Ovary (tissue), 9 donors: ENCODE measurements around the gene ANKRD22. TPM values are rescaled to one million over a fixed set of nuclear protein-coding genes. Genes with fewer than 3 reads are reported as not detected.

Source experiments
- DNase-seq, 5 donors: peaks; one replicate each; pipeline ENCODE4 v3.0.0-alpha.2; 2019 to 2020
- H3K27ac ChIP-seq, 2 donors: fragments of 200-600 bp; one replicate each; pipeline versions ENCODE4 v1.5.1 to v1.8.0; 2019 to 2022
- H3K27me3 ChIP-seq: fragments of 200-600 bp; one replicate; pipeline ENCODE4 v1.8.0; 2022
- H3K36me3 ChIP-seq: fragments of 200-600 bp; sonication (generic); one replicate; pipeline ENCODE4 v1.5.1; 2019
- H3K4me1 ChIP-seq: one replicate; pipeline ENCODE4 v1.8.1; 2013; ENCODE audit warnings: mild to moderate bottlenecking, moderate library complexity; ENCODE audit not compliant: insufficient read depth
- H3K4me3 ChIP-seq: fragments of 200-600 bp; sonication (generic); one replicate; pipeline ENCODE4 v1.5.1; 2017
- H3K9me3 ChIP-seq, 2 donors: fragments of 200-600 bp in 1 of 2; sonication (generic) in 1 of 2; one replicate each; pipeline versions ENCODE4 v1.5.1 to v1.8.1; 2013 to 2019; ENCODE audit warnings: mild to moderate bottlenecking in 1 of 2, moderate library complexity in 1 of 2
- CTCF ChIP-seq, 3 donors: fragments of 450-650 bp in 2 of 3; fragments of 200-600 bp in 1 of 3; IDR thresholded peaks; one replicate each; pipeline versions ENCODE4 v1.5.1 to v1.8.0; 2016 to 2022; ENCODE audit warnings: antibody characterized with exemption in 3 of 3, mild to moderate bottlenecking in 1 of 3
- EP300 ChIP-seq: sonication (generic); formaldehyde crosslinking; IDR thresholded peaks from one replicate; pipeline ENCODE4 v1.6.1; 2017; ENCODE audit warnings: antibody characterized with exemption
- POLR2A ChIP-seq: fragments of 450-650 bp; IDR thresholded peaks from one replicate; pipeline ENCODE4 v1.6.1; 2017; ENCODE audit warnings: antibody characterized with exemption, mild to moderate bottlenecking, moderate library complexity
- WGBS, 3 donors: extraction: QIAGEN DNeasy Blood & Tissue Kit in 1 of 3; methylation state at CpG; one replicate each; pipeline versions ENCODE4 v1.1.5 to v1.1.7; 2013 to 2017; 5-methylcytosine and 5-hydroxymethylcytosine counted together
- intact Hi-C, 4 donors: fragments of 100-400 bp; cut with DNase I; formaldehyde crosslinking; loops; one replicate each; pipeline versions ENCODE4 v1.11.0 to v1.15.1; 2022 to 2023
- polyA plus RNA-seq, 2 donors: library from polyadenylated mRNA; stranded (reverse); fragments of 200-250 nt in 1 of 2; fragments of 350-450 nt in 1 of 2; fragmentation: Illumina TruSeq in 1 of 2; extraction: RNeasy Lipid Tissue Mini Kit (QIAGEN cat#74804) in 1 of 2; gene quantifications; one replicate each; pipeline ENCODE4 v1.2.3, GENCODE V29; 2013 to 2014
- total RNA-seq, 7 donors: library from RNA; depleted of rRNA in 2 of 7; stranded (reverse); fragments of >200 nt in 2 of 7; fragmentation: NEBNext Ultra II Directional in 3 of 7; extraction: Animal tissue kit (Norgen Biotek cat#: 25700) in 3 of 7; gene quantifications; one replicate each; pipeline versions ENCODE4 v1.1.0 to v1.2.4, GENCODE V29; 2016 to 2023
- donor health status: DM: no; HTN: no; CAD: no; lungs with moderate emphysema.
- donor health status: DM: no; HTN: no; CAD: no.
- donor health status: Bipolar disorder and iron deficiency.
- donor health status: DM: yes; HTN: yes; CAD: no.
- donor health status: DM: no; HTN: no; CAD: no.
- donor health status: DM: yes; HTN: yes; CAD: no.

The ANKRD22 gene
- total and polyA plus RNA-seq, 9 donors, result 0.42 to 0.63 TPM; not detected in 7

GRCh38 chr10:88879534-88880281 is 28.1 kb upstream of the ANKRD22 start, which contains the start of gene STAMBPL1:
TSS of gene STAMBPL1 (plus strand) at chr10:88880245. CDS start at chr10:88901709, 21,464 bp downstream.
- peak within 1 kb of the TSS; percentile 86 for H3K4me3 ChIP-seq
- peak within 1 kb of the TSS; percentile 93 to 94 for H3K27ac ChIP-seq
- 1 to 2% (median 1%) methylated on average over 25 to 26 of the region's 26 CpGs for WGBS, 3 donors
- H3K36me3 ChIP-seq, result no peaks in the 10 kb centered on the region
- H3K9me3 ChIP-seq, result no peaks in the 10 kb centered on the region
- TF ChIP-seq EP300 (no peak), CTCF (IDR thresholded peaks at IDR 0.05) (no peak), POLR2A (no peak)
- no peaks in the 10 kb centered on the region for H3K27me3 ChIP-seq
- H3K4me1 ChIP-seq, result peaks cover 6% of the 10 kb centered on the region
- intact Hi-C loops, result loop anchor here (5.0 kb wide), 3 partner anchors 43 to 53 kb away; no protein-coding TSS in a partner anchor
- peak in 3 of 5 donors; percentile 56 to 67 (median 59) for DNase-seq

DNA sequence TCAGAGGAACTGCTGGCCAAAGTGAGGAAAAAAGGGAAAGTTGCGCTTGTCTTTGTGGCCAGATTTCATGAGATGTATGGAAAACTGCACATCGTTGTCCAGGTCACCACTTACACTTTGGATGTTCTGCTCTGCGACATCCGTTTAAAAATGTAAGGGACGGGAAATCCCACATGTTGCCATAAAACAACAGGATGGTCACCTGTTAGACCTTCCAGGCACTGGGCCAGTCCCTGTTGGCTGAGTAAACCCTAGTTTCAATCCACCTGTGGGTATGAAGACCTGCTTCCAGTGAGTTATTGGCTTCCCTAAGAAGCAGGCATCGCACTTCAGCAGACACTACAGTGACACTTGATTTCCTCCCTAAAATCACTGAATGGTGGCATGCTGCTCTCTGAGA is 25.7 kb upstream of the ANKRD22 start:
- no peak overlapping the region for H3K4me3 ChIP-seq
- no peak for DNase-seq
- peaks cover 4% of the 10 kb centered on the region for H3K4me1 ChIP-seq
- intact Hi-C loops, result loop anchor here in 1 of 4 donors (5.0 kb wide), 1 partner anchor 50 kb away; no protein-coding TSS in a partner anchor
- no peaks in the 10 kb centered on the region for H3K27me3 ChIP-seq
- TF ChIP-seq POLR2A, result no peak
- no peak for TF ChIP-seq CTCF (IDR thresholded peaks at IDR 0.05)
- TF ChIP-seq EP300, result no peak
- H3K9me3 ChIP-seq, result no peaks in the 10 kb centered on the region
- 95 to 96% (median 96%) methylated on average over 6 of the region's 6 CpGs for WGBS, 3 donors
- H3K36me3 ChIP-seq, result no peaks in the 10 kb centered on the region
- H3K27ac ChIP-seq, result peak overlapping the region in 1 of 2 donors; percentile 93

DNA sequence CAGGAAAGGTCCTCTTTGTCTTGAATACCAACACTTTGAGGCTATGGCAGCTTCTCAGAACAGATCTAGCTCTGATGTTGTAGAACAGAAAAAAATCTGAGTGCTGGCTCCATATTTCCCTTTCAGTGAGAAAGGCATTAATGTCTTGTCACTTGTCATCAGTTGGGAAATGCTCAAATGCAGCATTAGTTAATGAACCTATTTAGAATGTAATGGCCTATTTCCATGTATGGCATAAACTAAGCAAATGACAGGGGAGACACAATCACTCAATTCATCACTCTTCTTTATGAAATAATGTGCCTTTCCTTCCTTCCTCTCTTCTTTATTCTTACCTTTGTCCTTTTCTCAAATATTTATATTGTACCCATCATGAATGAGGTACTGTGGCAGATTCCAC is 23.4 kb upstream of the ANKRD22 start:
- Histone ChIP-seq H3K27me3 (no peaks in the 10 kb centered on the region), H3K27ac (no peak overlapping the region), H3K36me3 (no peaks in the 10 kb centered on the region), H3K9me3 (no peaks in the 10 kb centered on the region), H3K4me1 (no peaks in the 10 kb centered on the region), H3K4me3 (no peak overlapping the region)
- intact Hi-C loops, result loop anchor here in 1 of 4 donors (5.0 kb wide), 1 partner anchor 52 kb away; no protein-coding TSS in a partner anchor
- no peak for TF ChIP-seq EP300
- TF ChIP-seq POLR2A, result no peak
- no peak for TF ChIP-seq CTCF (IDR thresholded peaks at IDR 0.05)
- DNase-seq, result no peak

- Histone ChIP-seq H3K4me1 (no peaks in the 10 kb centered on the region), H3K36me3 (no peaks in the 10 kb centered on the region), H3K9me3 (no peaks in the 10 kb centered on the region), H3K4me3 (no peak overlapping the region), H3K27ac (no peak overlapping the region), H3K27me3 (no peaks in the 10 kb centered on the region)
- intact Hi-C loops, result no loop called here
- WGBS, 3 donors, result 12 to 41% (median 18%) methylated on average over 2 of the region's 2 CpGs
- TF ChIP-seq CTCF (IDR thresholded peaks at IDR 0.05), result no peak
- TF ChIP-seq POLR2A, result no peak
- TF ChIP-seq EP300, result no peak
- no peak for DNase-seq
These were observed 22.6 kb upstream of the ANKRD22 start for GRCh38 chr10:88874281-88874680.
